OCI-LY1 (cell line): Measurements from ENCODE around the gene STMN1.

Experiments
- H2AFZ ChIP-seq: fragments of 200-600 bp; sonication (generic), shearing (Covaris generic); 2 replicates; pipeline ENCODE4 v1.6.0; 2014; ENCODE audit warnings: antibody characterized with exemption, mild to moderate bottlenecking, low read length
- H3F3A ChIP-seq: fragments of 200-600 bp; sonication (generic), shearing (Covaris generic); 2 replicates; pipeline ENCODE4 v1.6.0; 2014; ENCODE audit warnings: mild to moderate bottlenecking, antibody characterized with exemption, low read length, moderate library complexity; ENCODE audit not compliant: insufficient read depth
- H3K27ac ChIP-seq: fragments of 200-600 bp; sonication (generic); 2 replicates; pipeline ENCODE4 v1.5.1; 2014; ENCODE audit warnings: low read length, mixed run types, mild to moderate bottlenecking, low read depth; ENCODE audit not compliant: poor library complexity, severe bottlenecking
- H3K27me3 ChIP-seq: fragments of 200-600 bp; sonication (generic); 2 replicates; pipeline ENCODE4 v1.6.0; 2014; ENCODE audit warnings: antibody characterized with exemption, mild to moderate bottlenecking, low read length, moderate library complexity; ENCODE audit not compliant: insufficient read depth
- H3K36me3 ChIP-seq: fragments of 200-600 bp; sonication (generic); 2 replicates; pipeline ENCODE4 v1.6.1; 2014; ENCODE audit warnings: mild to moderate bottlenecking, antibody characterized with exemption, low read length, moderate library complexity, mixed read lengths; ENCODE audit not compliant: insufficient read depth
- H3K4me1 ChIP-seq: fragments of 200-600 bp; sonication (generic); 2 replicates; pipeline ENCODE4 v1.5.1; 2014; ENCODE audit warnings: mild to moderate bottlenecking, low read length, moderate library complexity; ENCODE audit not compliant: insufficient read depth, severe bottlenecking
- H3K4me2 ChIP-seq: fragments of 200-600 bp; sonication (generic), shearing (Covaris generic); 2 replicates; pipeline ENCODE4 v1.6.1; 2014; ENCODE audit warnings: low read length
- H3K4me3 ChIP-seq: fragments of 200-600 bp; sonication (generic); 2 replicates; pipeline ENCODE4 v1.5.1; 2014; ENCODE audit warnings: low read length, low read depth, mild to moderate bottlenecking, mixed read lengths; ENCODE audit not compliant: poor library complexity, severe bottlenecking
- H3K79me2 ChIP-seq: fragments of 200-600 bp; shearing (Covaris generic); 2 replicates; pipeline ENCODE4 v1.6.1; 2016; ENCODE audit warnings: mixed run types, low read length, mixed read lengths; ENCODE audit not compliant: insufficient read depth
- H3K9ac ChIP-seq: fragments of 200-600 bp; sonication (generic), shearing (Covaris generic); 2 replicates; pipeline ENCODE4 v1.6.1; 2014; ENCODE audit warnings: mild to moderate bottlenecking, low read length, mixed read lengths
- H3K9me2 ChIP-seq: fragments of 200-600 bp; sonication (generic), shearing (Covaris generic); 2 replicates; pipeline ENCODE4 v1.6.1; 2014; ENCODE audit warnings: low read depth, mild to moderate bottlenecking, low read length, mixed read lengths
- H3K9me3 ChIP-seq: fragments of 200-600 bp; shearing (Covaris generic); 2 replicates; pipeline ENCODE4 v1.6.1; 2014; ENCODE audit warnings: low read length, mixed read lengths
- H4K20me1 ChIP-seq: fragments of 200-600 bp; sonication (generic), shearing (Covaris generic); 2 replicates; pipeline ENCODE4 v1.6.0; 2016; ENCODE audit warnings: mild to moderate bottlenecking, low read length; ENCODE audit not compliant: insufficient read depth
- EZH2 ChIP-seq: fragments of 200-600 bp; sonication (generic), shearing (Covaris generic); IDR thresholded peaks from 2 replicates; pipeline ENCODE4 v1.8.0; 2017; ENCODE audit warnings: borderline replicate concordance, mixed run types, mild to moderate bottlenecking, antibody characterized with exemption, low read length, moderate library complexity, mixed read lengths
- TF ChIP-seq, protein P1 (sequence below): fragments of 200-600 bp; sonication (generic), shearing (Covaris generic); IDR thresholded peaks from 2 replicates; pipeline ENCODE4 v1.5.1; 2017; ENCODE audit warnings: mild to moderate bottlenecking, antibody characterized with exemption, low read length, moderate library complexity, mixed read lengths

Gene STMN1

DNA sequence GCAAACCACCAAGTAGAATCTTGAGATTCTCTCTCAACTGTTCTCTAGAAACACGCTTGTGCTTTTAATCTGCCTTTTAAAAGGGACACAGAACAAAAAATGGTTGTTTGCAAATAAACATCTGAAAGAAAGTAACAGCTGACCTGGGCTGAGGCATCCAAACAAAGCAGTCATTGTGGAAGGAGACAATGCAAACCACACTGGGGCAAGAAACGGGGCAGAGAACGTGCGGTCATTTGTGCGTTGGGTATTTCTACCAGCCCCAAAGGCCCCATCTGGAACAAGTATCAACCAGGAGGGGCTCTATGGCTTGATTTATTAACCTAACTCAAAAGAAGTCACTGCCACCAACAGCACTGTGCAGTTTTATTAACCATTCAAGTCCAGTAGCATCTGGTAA is 6.0 kb downstream of the STMN1 start:
- H3K4me1 ChIP-seq, result peaks cover 28% of the 10 kb centered on the region
- H3K4me2 ChIP-seq, result no peak overlapping the region
- peaks cover 8% of the 10 kb centered on the region for H3F3A ChIP-seq
- H3K9ac ChIP-seq, result no peak overlapping the region
- H3K4me3 ChIP-seq, result no peak overlapping the region
- H3K9me3 ChIP-seq, result no peaks in the 10 kb centered on the region
- H4K20me1 ChIP-seq, result no peaks in the 10 kb centered on the region
- H3K79me2 ChIP-seq, result peaks cover 33% of the 10 kb centered on the region
- no peaks in the 10 kb centered on the region for H3K9me2 ChIP-seq
- no peaks in the 10 kb centered on the region for H3K27me3 ChIP-seq
- H2AFZ ChIP-seq, result no peak overlapping the region
- H3K27ac ChIP-seq, result no peak overlapping the region
- TF ChIP-seq EZH2, result no peak
- TF ChIP-seq, protein P1, sequence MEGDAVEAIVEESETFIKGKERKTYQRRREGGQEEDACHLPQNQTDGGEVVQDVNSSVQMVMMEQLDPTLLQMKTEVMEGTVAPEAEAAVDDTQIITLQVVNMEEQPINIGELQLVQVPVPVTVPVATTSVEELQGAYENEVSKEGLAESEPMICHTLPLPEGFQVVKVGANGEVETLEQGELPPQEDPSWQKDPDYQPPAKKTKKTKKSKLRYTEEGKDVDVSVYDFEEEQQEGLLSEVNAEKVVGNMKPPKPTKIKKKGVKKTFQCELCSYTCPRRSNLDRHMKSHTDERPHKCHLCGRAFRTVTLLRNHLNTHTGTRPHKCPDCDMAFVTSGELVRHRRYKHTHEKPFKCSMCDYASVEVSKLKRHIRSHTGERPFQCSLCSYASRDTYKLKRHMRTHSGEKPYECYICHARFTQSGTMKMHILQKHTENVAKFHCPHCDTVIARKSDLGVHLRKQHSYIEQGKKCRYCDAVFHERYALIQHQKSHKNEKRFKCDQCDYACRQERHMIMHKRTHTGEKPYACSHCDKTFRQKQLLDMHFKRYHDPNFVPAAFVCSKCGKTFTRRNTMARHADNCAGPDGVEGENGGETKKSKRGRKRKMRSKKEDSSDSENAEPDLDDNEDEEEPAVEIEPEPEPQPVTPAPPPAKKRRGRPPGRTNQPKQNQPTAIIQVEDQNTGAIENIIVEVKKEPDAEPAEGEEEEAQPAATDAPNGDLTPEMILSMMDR, result no peak
- H3K36me3 ChIP-seq, result peaks cover 87% of the 10 kb centered on the region

GRCh38 chr1:25899792-25900191 is 6.4 kb downstream of the STMN1 start:
- Histone ChIP-seq H3F3A (peaks cover 8% of the 10 kb centered on the region), H3K4me3 (no peak overlapping the region), H3K79me2 (peaks cover 28% of the 10 kb centered on the region), H3K4me1 (peaks cover 30% of the 10 kb centered on the region), H3K9me3 (no peaks in the 10 kb centered on the region), H3K36me3 (peaks cover 87% of the 10 kb centered on the region), H3K27ac (no peak overlapping the region), H3K27me3 (no peaks in the 10 kb centered on the region), H2AFZ (no peak overlapping the region), H3K9me2 (no peaks in the 10 kb centered on the region), H3K4me2 (no peak overlapping the region), H4K20me1 (no peaks in the 10 kb centered on the region), H3K9ac (no peak overlapping the region)
- no peak for TF ChIP-seq EZH2
- TF ChIP-seq, protein P1, result no peak

DNA sequence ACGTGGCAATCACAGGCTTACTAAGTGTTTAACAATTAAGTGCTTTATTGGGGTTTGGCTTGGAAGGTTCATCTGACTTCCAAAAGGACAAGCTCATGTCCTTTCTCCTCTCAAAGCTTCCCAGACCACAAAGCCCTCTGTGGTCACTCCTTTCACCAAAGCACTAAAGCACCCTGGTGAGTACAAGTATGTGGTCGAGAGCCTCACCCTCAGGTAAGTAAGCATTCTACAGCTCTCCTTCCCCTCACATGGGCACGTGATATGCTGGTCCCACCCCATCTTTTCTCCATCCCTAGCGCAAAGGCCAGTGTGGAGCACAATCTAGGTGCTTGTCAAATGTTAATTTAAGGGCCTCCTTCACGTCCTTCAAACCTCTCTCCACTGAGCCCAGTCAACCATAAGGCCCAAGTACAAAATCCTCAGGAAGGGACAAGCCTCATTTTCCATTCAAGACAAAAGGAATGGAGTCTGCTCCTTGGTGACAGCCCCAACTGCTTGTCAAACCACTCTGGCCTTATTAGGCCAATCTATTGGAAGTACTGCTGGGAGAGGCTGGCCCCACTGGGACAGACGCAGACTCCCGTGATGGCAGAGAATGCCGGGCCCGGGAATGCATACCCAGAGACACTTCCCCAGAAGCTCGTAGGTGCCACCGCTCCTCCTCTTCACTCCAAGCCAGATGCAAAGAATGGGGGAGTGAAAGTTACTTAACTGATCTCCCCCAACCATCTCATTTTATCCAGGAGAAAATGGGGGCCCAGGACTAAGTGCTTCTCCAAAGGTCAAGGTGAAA is 7.8 kb downstream of the STMN1 start:
- no peak overlapping the region for H3K9ac ChIP-seq
- H3K4me3 ChIP-seq, result no peak overlapping the region
- H2AFZ ChIP-seq, result no peak overlapping the region
- H3K4me2 ChIP-seq, result no peak overlapping the region
- peaks cover 84% of the 10 kb centered on the region for H3K36me3 ChIP-seq
- H4K20me1 ChIP-seq, result no peaks in the 10 kb centered on the region
- peaks cover 15% of the 10 kb centered on the region for H3K79me2 ChIP-seq
- H3F3A ChIP-seq, result peaks cover 8% of the 10 kb centered on the region
- H3K9me3 ChIP-seq, result no peaks in the 10 kb centered on the region
- peak overlapping the region; percentile 9 for H3K27ac ChIP-seq
- no peaks in the 10 kb centered on the region for H3K27me3 ChIP-seq
- no peak for TF ChIP-seq EZH2
- TF ChIP-seq, protein P1, result no peak
- no peaks in the 10 kb centered on the region for H3K9me2 ChIP-seq
- H3K4me1 ChIP-seq, result peaks cover 16% of the 10 kb centered on the region
